Cardiac fibroblast (primary cell): ENCODE data around the gene EPB41.
"Not testable (repeated sequence)": the region's sequence is repeated elsewhere in the genome, so short reads cannot be mapped to it uniquely, and the experiment has no call there.

Experiments used
- DNase-seq, 2 donors: peaks; one replicate each; pipeline versions ENCODE4 v3.0.0 to v3.0.0-alpha.2; 2010; ENCODE audit warnings: low read depth in 2 of 2
- H3K4me3 ChIP-seq, 2 donors: replicated peaks in 1 of 2; 1 replicate in 1 of 2; 2 replicates in 1 of 2; pipeline ENCODE4 v1.5.1; 2011; ENCODE audit warnings: low read depth in 2 of 2, low read length in 2 of 2, mild to moderate bottlenecking in 2 of 2, moderate library complexity in 1 of 2
- CTCF ChIP-seq: IDR thresholded peaks from one replicate; pipeline ENCODE4 v1.5.1; 2011; ENCODE audit warnings: low read depth, mild to moderate bottlenecking, low read length, inconsistent platforms

The EPB41 gene

DNA sequence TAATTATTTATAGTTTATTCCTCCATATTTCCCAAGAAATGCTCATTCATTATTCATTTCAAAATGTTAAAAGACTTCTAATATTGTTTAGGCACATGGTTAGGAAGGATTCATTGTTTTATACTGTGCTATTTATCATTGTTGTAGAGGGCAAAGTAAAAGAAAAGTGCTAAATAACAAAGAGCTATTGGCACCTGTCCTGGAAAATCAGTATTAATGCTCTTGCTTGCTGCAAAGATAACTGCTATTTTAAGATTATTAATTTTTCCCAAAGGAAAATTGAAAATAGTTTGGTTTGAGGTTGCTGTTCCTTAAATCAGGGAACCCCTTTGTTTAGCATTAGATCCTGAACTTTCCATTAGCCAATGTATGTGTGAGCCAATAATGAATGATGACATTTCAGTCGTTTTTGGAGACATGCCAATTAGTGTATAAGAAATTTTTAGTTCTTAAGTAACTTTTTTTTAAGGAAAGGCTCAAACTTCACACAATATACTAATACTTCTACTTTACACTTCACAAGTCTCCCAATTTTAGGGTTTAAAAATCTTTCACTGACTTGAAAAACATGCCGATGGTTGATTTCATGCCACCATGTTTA lies 39.9 kb downstream of the EPB41 start:
- H3K4me3 ChIP-seq, result no peak overlapping the region
- TF ChIP-seq CTCF, result no peak
- no peak for DNase-seq

GRCh38 chr1:28956038-28956464 lies 41.7 kb downstream of the EPB41 start:
- no peak for TF ChIP-seq CTCF
- DNase-seq, result peak in 1 of 2 donors; percentile 9
- no peak overlapping the region for H3K4me3 ChIP-seq

- H3K4me3 ChIP-seq, DNase-seq: not testable (repeated sequence)
Measured at GRCh38 chr1:28962114-28962831, 47.9 kb downstream of the EPB41 start.

GRCh38 chr1:28965271-28965870 lies 51.0 kb downstream of the EPB41 start:
- no peak for TF ChIP-seq CTCF
- no peak overlapping the region for H3K4me3 ChIP-seq
- DNase-seq, result no peak

DNA sequence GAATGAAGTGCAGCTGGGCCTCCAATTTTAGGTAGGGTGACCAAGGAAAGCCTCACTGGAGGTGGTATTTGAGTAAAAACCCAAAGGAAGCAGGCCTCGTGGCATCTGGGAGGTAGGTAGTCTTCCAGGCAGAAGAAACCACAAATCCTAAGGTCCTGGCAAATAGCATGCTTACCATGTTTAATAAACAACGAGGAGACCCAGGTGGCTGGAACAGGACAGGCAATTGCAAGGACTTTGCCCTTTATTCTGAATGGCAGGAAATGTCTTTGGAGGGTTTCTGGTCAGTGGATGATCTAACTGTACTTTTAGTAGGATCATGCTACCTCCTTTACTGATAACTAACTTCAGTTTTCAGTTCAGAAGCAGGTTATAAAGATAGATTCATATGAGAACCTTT lies 52.2 kb downstream of the EPB41 start:
- no peak overlapping the region for H3K4me3 ChIP-seq
- DNase-seq, result no peak
- TF ChIP-seq CTCF, result no peak

DNA sequence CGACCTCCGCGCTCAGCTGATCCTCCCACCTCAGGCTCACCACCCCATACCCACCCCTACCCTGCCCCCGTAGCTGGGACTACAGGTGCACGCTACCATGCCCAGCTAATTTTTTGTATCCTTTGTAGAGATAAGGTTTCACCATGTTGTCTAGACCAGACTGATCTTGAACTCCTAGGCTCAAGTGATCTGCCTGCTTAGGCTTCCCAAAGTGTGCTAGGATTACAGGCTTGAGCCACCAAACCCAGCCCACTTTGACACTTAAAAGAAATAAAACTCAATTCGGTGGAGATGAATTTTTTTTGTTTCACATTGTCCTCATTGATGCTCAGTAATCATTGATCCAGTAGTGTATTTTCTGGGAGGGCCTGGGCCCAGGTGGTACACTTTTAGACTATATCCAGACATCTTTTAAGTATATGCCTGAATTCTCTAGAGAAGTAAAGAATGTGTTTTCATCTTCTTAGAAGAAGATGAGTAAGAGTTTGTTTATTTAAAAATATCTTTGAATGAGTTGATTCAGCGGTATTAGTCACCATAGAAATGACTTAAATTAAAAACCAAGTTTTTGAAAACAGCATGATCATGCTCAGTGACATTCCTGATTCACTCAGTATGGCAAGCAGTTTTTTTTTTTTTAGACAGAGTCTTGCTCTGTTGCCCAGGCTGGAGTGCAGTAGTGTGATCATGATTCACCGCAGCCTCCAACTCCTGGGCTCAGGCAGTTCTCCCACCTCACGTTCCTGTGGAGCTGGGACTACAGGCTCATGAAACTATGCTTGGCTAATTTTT lies 57.8 kb downstream of the EPB41 start:
- TF ChIP-seq CTCF, result no peak
- DNase-seq, result peak; percentile 68 to 94
- no peak overlapping the region for H3K4me3 ChIP-seq
